Right lobe of liver (tissue), 6 donors: ENCODE data around the gene CEP70. TPM values are rescaled to one million over a fixed set of nuclear protein-coding genes. Genes with fewer than 3 reads are reported as not detected.

Source experiments
- ATAC-seq, 4 donors: fragments of 200-7000 bp; cut with Tn5 transposase; one replicate each; pipeline ENCODE4 v1.9.1; 2020; ENCODE audit warnings: mild to moderate bottlenecking in 4 of 4, moderate library complexity in 4 of 4
- DNase-seq, 3 donors: peaks; one replicate each; pipeline ENCODE4 v3.0.0-alpha.2; 2020
- H3K27ac ChIP-seq, 3 donors: fragments of 200-600 bp; one replicate each; pipeline ENCODE4 v1.8.0; 2022
- H3K27me3 ChIP-seq, 2 donors: fragments of 200-600 bp; one replicate each; pipeline ENCODE4 v1.8.0; 2022
- H3K36me3 ChIP-seq, 4 donors: fragments of 200-600 bp; sonication (generic) in 1 of 4; one replicate each; pipeline versions ENCODE4 v1.5.1 to v1.8.0; 2017 to 2022; ENCODE audit warnings: control low read depth in 1 of 4
- H3K4me1 ChIP-seq, 4 donors: fragments of 200-600 bp; sonication (generic) in 1 of 4; one replicate each; pipeline versions ENCODE4 v1.5.1 to v1.8.0; 2017 to 2022; ENCODE audit warnings: control low read depth in 1 of 4
- H3K4me3 ChIP-seq, 3 donors: fragments of 200-600 bp; one replicate each; pipeline ENCODE4 v1.8.0; 2022
- H3K9me3 ChIP-seq, 4 donors: fragments of 200-600 bp; sonication (generic) in 1 of 4; one replicate each; pipeline versions ENCODE4 v1.5.1 to v1.8.0; 2017 to 2022; ENCODE audit warnings: control low read depth in 1 of 4
- POLR2A ChIP-seq: fragments of 450-650 bp; IDR thresholded peaks from one replicate; pipeline ENCODE4 v1.6.1; 2017; ENCODE audit warnings: antibody characterized with exemption, mild to moderate bottlenecking
- WGBS: methylation state at CpG from one replicate; pipeline ENCODE4 v1.1.6; 2018; ENCODE audit warnings: low coverage, low lambda C conversion rate; ENCODE audit not compliant: insufficient coverage; ENCODE audit errors: missing lambda C conversion rate; 5-methylcytosine and 5-hydroxymethylcytosine counted together
- intact Hi-C, 2 donors: fragments of 100-400 bp; cut with DNase I; formaldehyde crosslinking; loops; one replicate each; pipeline versions ENCODE4 v1.11.2 to v1.14.1; 2022
- total RNA-seq, 6 experiments: library from RNA; depleted of rRNA in 2 of 6; stranded (reverse); fragments of >200 nt in 2 of 6; fragmentation: NEBNext Ultra II Directional in 3 of 6; extraction: Animal tissue kit (Norgen Biotek cat#: 25700) in 3 of 6; gene quantifications; one replicate each; pipeline versions ENCODE4 v1.1.0 to v1.2.4, GENCODE V29; 2016 to 2023
- TF ChIP-seq, protein P1 (sequence below), 4 donors: fragments of 200-600 bp in 3 of 4; fragments of 450-650 bp in 1 of 4; IDR thresholded peaks; one replicate each; pipeline versions ENCODE4 v1.5.1 to v1.8.0; 2016 to 2022; ENCODE audit warnings: antibody characterized with exemption in 4 of 4, mild to moderate bottlenecking in 2 of 4
- donor health status: DM: no; HTN: yes; CAD: no.
- donor health status: DM: no; HTN: no; CAD: no.
- donor health status: DM: no; HTN: no; CAD: no.
- donor health status: DM: no; HTN: yes; CAD: no.
- donor health status: DM: no; HTN: yes; CAD: no.

The CEP70 gene
- total RNA-seq, 6 experiments from 2014 or later: 13.8 to 26.7 (median 21.4) TPM

DNA sequence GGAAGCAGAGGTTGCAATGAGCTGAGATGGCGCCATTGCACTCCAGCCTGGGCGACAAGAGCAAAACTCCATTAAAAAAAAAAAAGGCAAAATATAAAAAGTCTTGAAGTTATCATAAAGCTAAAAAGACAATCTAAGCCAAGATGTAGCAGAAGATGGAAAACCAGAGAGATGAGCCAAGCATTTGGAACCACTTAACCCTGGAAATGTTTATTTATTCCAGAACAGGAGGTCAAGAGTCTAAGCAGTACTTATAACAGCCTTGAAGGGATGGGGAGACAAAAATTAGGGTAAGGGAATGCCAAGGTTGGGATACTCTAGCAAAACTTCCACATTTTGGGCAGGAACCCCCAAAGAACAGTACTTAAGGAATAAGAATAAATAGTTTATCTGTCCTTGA, 44.6 kb upstream of the CEP70 start:
- TF ChIP-seq, protein P1, sequence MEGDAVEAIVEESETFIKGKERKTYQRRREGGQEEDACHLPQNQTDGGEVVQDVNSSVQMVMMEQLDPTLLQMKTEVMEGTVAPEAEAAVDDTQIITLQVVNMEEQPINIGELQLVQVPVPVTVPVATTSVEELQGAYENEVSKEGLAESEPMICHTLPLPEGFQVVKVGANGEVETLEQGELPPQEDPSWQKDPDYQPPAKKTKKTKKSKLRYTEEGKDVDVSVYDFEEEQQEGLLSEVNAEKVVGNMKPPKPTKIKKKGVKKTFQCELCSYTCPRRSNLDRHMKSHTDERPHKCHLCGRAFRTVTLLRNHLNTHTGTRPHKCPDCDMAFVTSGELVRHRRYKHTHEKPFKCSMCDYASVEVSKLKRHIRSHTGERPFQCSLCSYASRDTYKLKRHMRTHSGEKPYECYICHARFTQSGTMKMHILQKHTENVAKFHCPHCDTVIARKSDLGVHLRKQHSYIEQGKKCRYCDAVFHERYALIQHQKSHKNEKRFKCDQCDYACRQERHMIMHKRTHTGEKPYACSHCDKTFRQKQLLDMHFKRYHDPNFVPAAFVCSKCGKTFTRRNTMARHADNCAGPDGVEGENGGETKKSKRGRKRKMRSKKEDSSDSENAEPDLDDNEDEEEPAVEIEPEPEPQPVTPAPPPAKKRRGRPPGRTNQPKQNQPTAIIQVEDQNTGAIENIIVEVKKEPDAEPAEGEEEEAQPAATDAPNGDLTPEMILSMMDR (IDR thresholded peaks at IDR 0.05): no peak
- no peak for TF ChIP-seq POLR2A
- DNase-seq: no peak
- Histone ChIP-seq H3K9me3 (no peaks in the 10 kb centered on the region), H3K4me3 (no peak overlapping the region), H3K27me3 (no peaks in the 10 kb centered on the region), H3K27ac (no peak overlapping the region), H3K4me1 (no peaks in the 10 kb centered on the region), H3K36me3 (no peaks in the 10 kb centered on the region)
- 86% methylated on average over 2 of the region's 2 CpGs for WGBS
- no peak for ATAC-seq
- intact Hi-C loops: no loop called here

DNA sequence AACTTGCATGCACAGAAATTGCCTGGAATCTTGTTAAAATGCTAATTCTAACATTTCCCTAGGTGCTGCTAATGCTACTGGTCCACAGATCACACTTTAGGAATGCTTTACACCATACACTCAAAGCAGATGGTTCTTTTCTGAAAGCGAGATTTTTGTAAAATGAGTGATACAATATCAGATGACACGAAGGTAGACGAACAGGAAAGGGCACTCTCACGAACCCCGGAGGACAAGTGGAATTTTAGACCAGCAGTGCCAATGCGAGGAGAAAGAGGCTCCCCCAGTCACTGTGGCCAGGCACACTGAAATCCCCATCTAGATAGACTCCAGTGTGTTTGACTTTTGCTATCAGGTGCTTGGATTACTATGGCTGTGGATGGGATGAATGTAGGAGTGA, 35.5 kb upstream of the CEP70 start:
- WGBS: 83% methylated on average over 5 of the region's 6 CpGs
- H3K27ac ChIP-seq: no peak overlapping the region
- DNase-seq: no peak
- no peak overlapping the region for H3K4me3 ChIP-seq
- intact Hi-C loops: no loop called here
- peaks cover 0 to 2% (median 0%) of the 10 kb centered on the region in 4 donors for H3K36me3 ChIP-seq
- ATAC-seq: no peak
- H3K9me3 ChIP-seq: no peaks in the 10 kb centered on the region
- TF ChIP-seq, protein P1 (IDR thresholded peaks at IDR 0.05): no peak
- TF ChIP-seq POLR2A: no peak
- H3K4me1 ChIP-seq: no peaks in the 10 kb centered on the region
- no peaks in the 10 kb centered on the region for H3K27me3 ChIP-seq

DNA sequence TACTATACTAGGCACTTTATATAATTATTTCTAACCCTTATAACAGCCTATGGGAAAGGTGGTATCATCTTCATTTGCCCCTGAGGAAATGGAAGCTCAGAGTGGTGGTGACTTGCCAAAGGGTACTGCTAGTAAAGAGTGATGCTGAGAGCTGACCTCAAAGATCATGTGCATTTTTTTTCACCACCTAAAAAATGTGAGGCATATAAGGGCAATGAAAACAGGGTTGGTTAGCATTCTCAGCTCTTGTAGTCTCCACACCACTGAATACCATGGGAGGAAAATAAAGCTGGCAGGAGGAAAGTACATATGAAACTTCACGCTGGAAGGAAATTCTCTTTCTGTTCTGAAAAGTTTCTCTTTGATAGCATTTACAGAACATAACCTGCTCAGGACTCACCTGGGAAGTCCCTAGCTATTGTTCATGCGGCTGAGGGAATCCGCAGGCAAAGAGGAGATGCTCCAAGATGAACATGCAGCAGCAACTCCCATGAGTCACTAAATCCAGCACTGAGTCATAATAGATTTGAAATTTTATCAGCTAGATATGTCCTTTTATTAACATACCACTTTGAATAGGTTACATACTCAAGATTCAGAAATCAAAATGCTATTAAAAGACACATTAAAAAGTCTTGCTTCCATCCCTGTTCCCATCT, 31.8 kb upstream of the CEP70 start:
- whole genome bisulfite sequencing: 96% methylated on average over 3 of the region's 3 CpGs
- peaks cover 0 to 2% (median 0%) of the 10 kb centered on the region in 4 donors for H3K36me3 ChIP-seq
- no peak overlapping the region for H3K4me3 ChIP-seq
- no peaks in the 10 kb centered on the region for H3K9me3 ChIP-seq
- no peaks in the 10 kb centered on the region for H3K4me1 ChIP-seq
- no peak for TF ChIP-seq POLR2A
- TF ChIP-seq, protein P1 (IDR thresholded peaks at IDR 0.05): no peak
- H3K27ac ChIP-seq: no peak overlapping the region
- H3K27me3 ChIP-seq: no peaks in the 10 kb centered on the region
- no peak for ATAC-seq
- no peak for DNase-seq
- intact Hi-C loops: no loop called here

DNA sequence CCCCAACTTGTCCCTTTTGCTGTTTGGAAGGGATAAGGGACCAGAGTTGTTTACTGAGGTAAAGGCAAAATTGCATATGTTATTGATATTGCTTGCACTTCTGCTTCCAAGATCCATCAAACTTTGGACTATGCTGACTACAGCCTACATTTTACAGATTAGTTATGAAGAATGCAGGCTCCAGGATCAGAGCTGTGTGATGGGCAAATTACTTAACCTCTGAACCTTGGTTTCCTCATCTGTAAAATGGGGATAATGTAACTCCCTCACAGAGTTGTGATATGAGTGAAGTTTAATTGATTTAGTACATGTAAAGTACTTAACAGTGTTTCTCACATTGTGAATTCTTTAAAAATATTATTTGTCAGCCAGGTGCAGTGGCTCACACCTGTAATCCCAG, 30.5 kb upstream of the CEP70 start:
- Histone ChIP-seq H3K4me3 (no peak overlapping the region), H3K27me3 (no peaks in the 10 kb centered on the region), H3K27ac (no peak overlapping the region), H3K36me3 (peaks cover 0 to 2% (median 0%) of the 10 kb centered on the region in 4 donors), H3K4me1 (no peaks in the 10 kb centered on the region), H3K9me3 (no peaks in the 10 kb centered on the region)
- intact Hi-C loops: no loop called here
- DNase-seq (no peak), ATAC-seq (no peak)
- TF ChIP-seq POLR2A: no peak
- TF ChIP-seq, protein P1 (IDR thresholded peaks at IDR 0.05): no peak

DNA sequence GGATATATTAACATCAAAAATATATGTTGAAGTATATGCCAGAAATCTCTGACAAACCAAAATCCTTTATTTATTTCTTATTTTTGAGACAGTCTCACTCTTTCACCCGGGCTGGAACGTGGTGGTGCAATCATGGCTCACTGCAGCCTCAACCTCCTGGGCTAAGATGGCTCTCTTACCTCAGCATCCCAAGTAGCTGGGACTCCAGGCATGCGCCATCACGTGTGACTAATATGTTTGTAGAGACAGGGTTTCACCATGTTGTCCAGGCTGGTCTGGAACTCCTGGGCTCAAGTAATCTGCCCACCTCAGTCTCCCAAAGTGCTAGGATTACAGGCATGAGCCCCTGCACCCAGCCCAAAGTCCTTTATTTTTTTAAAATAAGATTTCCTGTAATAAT, 26.4 kb upstream of the CEP70 start:
- H3K9me3 ChIP-seq: no peaks in the 10 kb centered on the region
- H3K4me1 ChIP-seq: no peaks in the 10 kb centered on the region
- H3K4me3 ChIP-seq: no peak overlapping the region
- peaks cover 0 to 2% (median 0%) of the 10 kb centered on the region in 4 donors for H3K36me3 ChIP-seq
- ATAC-seq (no peak), DNase-seq (no peak)
- H3K27ac ChIP-seq: no peak overlapping the region
- no peak for TF ChIP-seq POLR2A
- TF ChIP-seq, protein P1 (IDR thresholded peaks at IDR 0.05): no peak
- intact Hi-C loops: no loop called here
- no peaks in the 10 kb centered on the region for H3K27me3 ChIP-seq
- 100% methylated on average over 3 of the region's 4 CpGs for WGBS
